Stimulated activated CD8-positive, alpha-beta memory T cell treated with anti-CD3 and anti-CD28 coated beads, Interleukin-4, amount 100 ng/mL, for 4 hours (primary cell): Measurements from ENCODE around the gene CCDC73.
"Not testable (repeated sequence)": the region's sequence is repeated elsewhere in the genome, so short reads cannot be mapped to it uniquely, and the experiment has no call there.

ENCODE experiments used
- DNase-seq, 2 donors: peaks; one replicate each; pipeline ENCODE4 v3.0.0-alpha.2; 2020; ENCODE audit warnings: low read depth in 2 of 2, low spot score in 1 of 2

CCDC73 gene

DNA sequence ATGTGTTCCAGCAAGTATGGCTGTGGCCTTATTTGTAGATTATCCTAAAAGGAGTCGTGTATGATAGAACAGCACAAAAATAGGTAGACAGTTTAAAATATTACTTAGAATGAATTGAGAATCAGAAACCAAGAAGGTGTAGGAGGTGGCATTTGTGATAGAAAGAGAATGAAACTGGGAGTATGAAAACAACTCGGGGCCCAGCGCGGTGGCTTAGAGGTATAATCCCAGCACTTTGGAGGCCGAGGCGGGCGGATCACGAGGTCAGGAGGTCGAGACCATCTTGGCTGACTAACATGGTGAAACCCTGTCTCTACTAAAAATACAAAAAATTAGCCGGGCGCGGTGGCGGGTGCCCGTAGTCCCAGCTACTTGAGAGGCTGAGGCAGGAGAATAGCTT is 198.3 kb downstream of the CCDC73 start:
- DNase-seq: not testable (repeated sequence)

GRCh38 chr11:32594272-32594671 is 200.2 kb downstream of the CCDC73 start:
- DNase-seq: no peak

DNA sequence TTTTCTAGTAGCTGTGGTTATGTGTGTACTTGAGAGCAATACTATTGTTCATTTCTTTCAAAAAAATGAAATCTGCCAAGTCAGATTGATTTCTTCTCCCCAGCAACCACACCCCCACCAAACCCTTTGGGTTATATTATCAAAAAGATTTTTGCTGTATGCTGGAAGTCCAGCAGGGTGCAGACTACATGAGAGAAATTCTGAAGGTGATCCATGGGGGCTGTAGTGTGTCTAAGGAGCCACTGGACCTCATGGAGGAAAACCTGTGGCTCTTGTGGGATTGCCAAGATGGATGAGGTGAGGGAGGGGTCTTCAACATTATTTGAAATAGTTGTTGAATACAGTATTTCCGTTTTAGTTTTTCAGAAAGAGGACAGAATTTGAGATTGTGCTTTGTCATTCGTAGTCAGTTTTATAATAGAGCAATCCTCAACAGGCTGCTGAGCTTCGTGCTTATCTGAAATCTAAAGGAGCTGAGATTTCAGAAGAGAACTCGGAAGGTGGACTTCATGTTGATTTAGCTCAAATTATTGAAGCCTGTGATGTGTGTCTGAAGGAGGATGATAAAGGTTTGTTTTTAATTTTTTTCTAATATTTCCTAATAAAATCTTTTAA is 207.8 kb downstream of the CCDC73 start:
- no peak for DNase-seq

- no peak for DNase-seq
Measured at GRCh38 chr11:32584921-32585320, 209.5 kb downstream of the CCDC73 start.

- peak; percentile 86 to 88 for DNase-seq
Measured at GRCh38 chr11:32583459-32584271, 210.8 kb downstream of the CCDC73 start, which contains the start of gene EIF3M. Gene EIF3M, plus strand, starts transcription at chr11:32583831. Its CDS starts 57 bp downstream, at chr11:32583888.

- no peak for DNase-seq
Measured at GRCh38 chr11:32581556-32581955, 212.9 kb downstream of the CCDC73 start.

DNA sequence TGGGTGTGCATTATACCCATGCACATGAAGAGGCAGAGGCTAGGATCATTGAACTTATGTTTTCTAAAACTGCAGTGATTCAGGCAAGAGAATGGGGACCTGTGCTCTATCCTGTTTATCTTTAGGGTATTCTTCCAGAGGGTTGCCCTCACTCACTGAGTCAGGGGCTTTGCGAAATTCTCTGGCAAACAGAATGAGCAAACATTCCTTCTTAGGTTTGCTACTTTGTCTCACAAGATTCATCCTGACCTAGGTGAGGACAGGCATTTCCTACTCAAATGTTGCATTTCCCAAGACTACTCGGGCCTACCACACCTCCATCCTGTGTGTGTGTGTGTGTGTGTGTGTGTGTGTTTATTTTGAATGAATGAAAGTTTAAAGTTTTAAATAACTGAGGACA is 213.5 kb downstream of the CCDC73 start:
- DNase-seq: no peak

GRCh38 chr11:32576456-32576855 is 218.0 kb downstream of the CCDC73 start:
- no peak for DNase-seq

- DNase-seq: no peak
Measured at GRCh38 chr11:32575070-32575469, 219.4 kb downstream of the CCDC73 start.

GRCh38 chr11:32574421-32574820 is 220.0 kb downstream of the CCDC73 start:
- no peak for DNase-seq

DNA sequence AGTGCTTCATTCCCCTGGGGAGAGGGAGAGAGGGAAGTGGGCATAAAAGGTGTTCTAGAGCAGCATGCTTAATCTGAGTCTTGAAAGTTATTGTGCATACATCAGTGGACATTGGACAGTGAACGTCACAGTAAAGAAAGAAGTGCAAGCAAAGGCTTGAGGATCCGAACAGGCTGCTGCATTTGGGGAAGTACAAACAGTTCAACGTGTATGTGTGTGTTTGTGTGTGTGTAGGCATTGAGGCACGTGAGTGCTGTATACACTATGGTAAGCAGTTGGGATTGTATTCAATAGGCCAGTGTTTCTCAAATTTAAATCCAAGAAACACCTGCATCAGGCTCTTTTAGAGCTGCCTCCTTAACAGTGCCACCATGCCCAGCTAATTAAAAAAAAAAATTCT is 221.2 kb downstream of the CCDC73 start:
- DNase-seq: no peak

DNA sequence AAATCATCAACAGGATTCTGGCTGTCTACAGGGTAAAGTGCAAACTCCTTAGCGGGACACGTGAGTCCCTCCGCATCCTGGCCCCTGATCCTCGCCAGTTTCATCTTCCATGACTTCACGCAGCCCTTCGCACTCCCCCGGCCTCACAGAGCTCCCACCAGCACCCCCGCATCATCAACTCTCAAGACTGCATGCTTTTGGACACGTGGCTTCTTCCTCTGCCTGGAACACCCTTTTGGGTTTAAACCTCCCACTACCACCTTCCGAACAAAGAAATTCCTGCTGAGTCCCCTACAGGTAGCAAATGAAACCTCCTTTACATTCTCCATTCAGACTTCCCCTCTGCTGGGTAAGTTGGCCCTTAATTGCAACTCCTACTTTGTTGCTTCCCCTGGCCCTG is 223.4 kb downstream of the CCDC73 start:
- DNase-seq: no peak

DNA sequence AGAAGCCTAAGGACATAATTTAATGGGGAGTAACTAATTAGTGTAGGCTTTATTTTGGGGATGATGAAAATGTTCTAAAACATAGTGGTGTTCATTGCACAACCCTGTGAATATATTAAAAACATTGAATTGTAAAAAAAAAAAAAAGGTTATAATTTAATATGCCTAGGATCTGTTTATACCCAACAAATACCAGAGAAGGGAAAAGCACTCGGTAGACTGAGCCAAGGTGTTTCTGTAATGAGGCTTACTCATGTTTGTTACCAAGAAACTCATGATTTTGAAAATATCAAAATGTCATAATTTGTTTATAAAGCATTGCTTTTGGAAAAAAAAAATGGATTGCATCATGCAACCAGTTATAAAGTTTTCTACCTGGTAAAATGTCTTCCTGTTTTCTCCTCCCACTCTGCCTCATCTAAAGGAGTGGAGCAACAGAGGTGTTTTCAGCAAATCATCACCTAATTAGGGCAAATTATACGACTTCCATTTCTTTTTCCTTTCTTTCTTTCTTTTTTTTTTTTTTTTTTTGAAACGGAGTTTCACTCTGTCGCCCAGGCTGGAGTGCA is 225.1 kb downstream of the CCDC73 start:
- DNase-seq: no peak

- no peak for DNase-seq
Measured at GRCh38 chr11:32567154-32567553, 227.3 kb downstream of the CCDC73 start.

- no peak for DNase-seq
Measured at GRCh38 chr11:32566517-32566916, 227.9 kb downstream of the CCDC73 start.

GRCh38 chr11:32563600-32563959 is 230.9 kb downstream of the CCDC73 start:
- no peak for DNase-seq

- no peak for DNase-seq
Measured at GRCh38 chr11:32562839-32563599, 231.4 kb downstream of the CCDC73 start.

- DNase-seq: no peak
Measured at GRCh38 chr11:32561835-32562234, 232.6 kb downstream of the CCDC73 start.

GRCh38 chr11:32555895-32556294 is 238.6 kb downstream of the CCDC73 start:
- no peak for DNase-seq

DNA sequence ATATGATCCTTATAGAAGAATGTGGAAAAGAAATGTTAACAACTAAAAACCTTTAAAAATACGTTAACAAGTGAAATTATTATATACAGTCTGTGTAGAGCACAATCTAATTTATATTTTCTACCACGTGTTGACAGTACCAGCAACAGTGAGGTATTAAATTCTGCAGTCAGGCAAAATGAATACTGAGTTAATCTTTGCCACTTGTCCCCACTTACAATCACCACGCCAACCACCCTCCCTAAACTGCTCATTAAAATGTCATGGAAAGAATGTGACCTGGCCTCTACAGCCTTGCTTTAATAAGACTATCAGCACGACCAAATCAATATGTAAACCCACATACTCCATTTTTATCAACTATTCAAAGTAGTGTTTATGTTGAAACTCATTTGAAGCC is 239.4 kb downstream of the CCDC73 start:
- DNase-seq: no peak
